Right ventricle myocardium superior (tissue), 1 donor: ENCODE data around the gene FAT2. TPM values are rescaled to one million over a fixed set of nuclear protein-coding genes. Genes with fewer than 3 reads are reported as not detected.
A peak's percentile ranks its signal among the peaks of the same experiment; 100 is the strongest.

Source experiments
- ATAC-seq: fragments of 200-7000 bp; cut with Tn5 transposase; one replicate; pipeline ENCODE4 v1.9.1; 2020; ENCODE audit warnings: mild to moderate bottlenecking; ENCODE audit not compliant: poor library complexity
- DNase-seq: peaks from one replicate; pipeline ENCODE4 v3.0.0-alpha.2; 2020
- intact Hi-C: fragments of 100-400 bp; cut with DNase I; formaldehyde crosslinking; loops from one replicate; pipeline ENCODE4 v1.11.2; 2022
- total RNA-seq: library from RNA; stranded (reverse); fragmentation: NEBNext Ultra II Directional; extraction: Animal tissue kit (Norgen Biotek cat#: 25700); gene quantifications from one replicate; pipeline ENCODE4 v1.2.1, GENCODE V29; 2021
- donor health status: DM: no; HTN: yes; CAD: no; lungs with severe emphysema.

Gene FAT2
- total RNA-seq, 1 donor from 2014 or later: not detected

- DNase-seq: no peak
- intact Hi-C loops: no loop called here
- no peak for ATAC-seq
Measured at GRCh38 chr5:151615431-151615830, 24.3 kb upstream of the FAT2 start.

- intact Hi-C loops: no loop called here
- no peak for ATAC-seq
Measured at GRCh38 chr5:151614565-151614964, 23.4 kb upstream of the FAT2 start.

GRCh38 chr5:151612689-151613427 lies 21.7 kb upstream of the FAT2 start:
- no peak for ATAC-seq
- intact Hi-C loops: no loop called here
- no peak for DNase-seq

More at GRCh38 chr5:151614565-151614964, 23.4 kb upstream of the FAT2 start:
- no peak for DNase-seq

- ATAC-seq: no peak
- intact Hi-C loops: no loop called here
- no peak for DNase-seq
Measured at GRCh38 chr5:151611127-151611775, 20.1 kb upstream of the FAT2 start.

GRCh38 chr5:151608522-151608921 lies 17.4 kb upstream of the FAT2 start:
- DNase-seq: no peak
- intact Hi-C loops: no loop called here

GRCh38 chr5:151607304-151607703 lies 16.2 kb upstream of the FAT2 start:
- DNase-seq (no peak), ATAC-seq (no peak)
- intact Hi-C loops: no loop called here

More at GRCh38 chr5:151608522-151608921, 17.4 kb upstream of the FAT2 start:
- ATAC-seq: no peak

- intact Hi-C loops: no loop called here
Measured at GRCh38 chr5:151605559-151605958, 14.4 kb upstream of the FAT2 start.

GRCh38 chr5:151602806-151603205 lies 11.7 kb upstream of the FAT2 start:
- intact Hi-C loops: no loop called here
- no peak for DNase-seq
- no peak for ATAC-seq

More at GRCh38 chr5:151605559-151605958, 14.4 kb upstream of the FAT2 start:
- ATAC-seq: no peak
- no peak for DNase-seq

GRCh38 chr5:151601391-151601790 lies 10.3 kb upstream of the FAT2 start:
- ATAC-seq (no peak), DNase-seq (no peak)
- intact Hi-C loops: no loop called here

- intact Hi-C loops: no loop called here
- ATAC-seq (no peak), DNase-seq (no peak)
Measured at GRCh38 chr5:151600069-151600665, 9.0 kb upstream of the FAT2 start.

GRCh38 chr5:151598984-151599383 lies 7.9 kb upstream of the FAT2 start:
- DNase-seq (no peak), ATAC-seq (no peak)
- intact Hi-C loops: no loop called here

GRCh38 chr5:151598549-151598948 lies 7.4 kb upstream of the FAT2 start:
- intact Hi-C loops: no loop called here
- no peak for ATAC-seq
- DNase-seq: no peak

GRCh38 chr5:151597749-151598148 lies 6.6 kb upstream of the FAT2 start:
- DNase-seq (no peak), ATAC-seq (peak; percentile 33)
- intact Hi-C loops: no loop called here

- no peak for DNase-seq
- intact Hi-C loops: no loop called here
- ATAC-seq: peak; percentile 85
Measured at GRCh38 chr5:151596828-151597539, 5.9 kb upstream of the FAT2 start.

GRCh38 chr5:151595411-151595826 lies 4.3 kb upstream of the FAT2 start:
- ATAC-seq (peak; percentile 75), DNase-seq (peak; percentile 58)
- intact Hi-C loops: no loop called here

GRCh38 chr5:151592855-151593408 lies 1.8 kb upstream of the FAT2 start:
- intact Hi-C loops: no loop called here
- DNase-seq: no peak
- ATAC-seq: peak; percentile 4

- intact Hi-C loops: no loop called here
- DNase-seq: no peak
- no peak for ATAC-seq
Measured at GRCh38 chr5:151589878-151590570, 1.1 kb downstream of the FAT2 start.

GRCh38 chr5:151587796-151588555 lies 3.2 kb downstream of the FAT2 start:
- DNase-seq (no peak), ATAC-seq (no peak)
- intact Hi-C loops: no loop called here
